OCI-LY7 (cell line): ENCODE data around the gene RTP5.

Source experiments
- CTCF ChIP-seq: fragments of 200-600 bp; sonication (generic); conservative IDR thresholded peaks from 2 replicates; pipeline ENCODE4 v1.5.1; 2014; ENCODE audit warnings: mild to moderate bottlenecking, antibody characterized with exemption, low read length, moderate library complexity, mixed read lengths
- EZH2phosphoT487 ChIP-seq: fragments of 200-600 bp; sonication (generic); IDR thresholded peaks from 2 replicates; pipeline ENCODE4 v1.6.1; 2018; ENCODE audit warnings: low read depth, borderline replicate concordance, mild to moderate bottlenecking, mixed run types, antibody characterized with exemption, low read length, moderate library complexity, mixed read lengths

- TF ChIP-seq CTCF (no peak), EZH2phosphoT487 (no peak)
These were observed 8.3 kb upstream of the RTP5 start for GRCh38 chr2:241861264-241861663.
